ENCODE measurements around the gene VBP1. TPM values are rescaled to one million over a fixed set of nuclear protein-coding genes. Genes with fewer than 3 reads are reported as not detected.
A peak's percentile ranks its signal among the peaks of the same experiment; 100 is the strongest.
"Not testable (repeated sequence)": the region's sequence is repeated elsewhere in the genome, so short reads cannot be mapped to it uniquely, and the experiment has no call there.

VBP1 gene
- total RNA-seq: 15.3 TPM

- ATAC-seq: peak; percentile 97
- DNase-seq (ENCODE audit: low spot score): peak; percentile 89
Measured at GRCh38 chrX:155216179-155216939, at the start of gene VBP1. TSS of gene VBP1 (plus strand) at chrX:155216460. CDS start at chrX:155216483, 23 bp downstream.

GRCh38 chrX:155169881-155170280 is 46.4 kb upstream of the VBP1 start:
- ATAC-seq: no peak
- DNase-seq (ENCODE audit: low spot score): no peak

DNA sequence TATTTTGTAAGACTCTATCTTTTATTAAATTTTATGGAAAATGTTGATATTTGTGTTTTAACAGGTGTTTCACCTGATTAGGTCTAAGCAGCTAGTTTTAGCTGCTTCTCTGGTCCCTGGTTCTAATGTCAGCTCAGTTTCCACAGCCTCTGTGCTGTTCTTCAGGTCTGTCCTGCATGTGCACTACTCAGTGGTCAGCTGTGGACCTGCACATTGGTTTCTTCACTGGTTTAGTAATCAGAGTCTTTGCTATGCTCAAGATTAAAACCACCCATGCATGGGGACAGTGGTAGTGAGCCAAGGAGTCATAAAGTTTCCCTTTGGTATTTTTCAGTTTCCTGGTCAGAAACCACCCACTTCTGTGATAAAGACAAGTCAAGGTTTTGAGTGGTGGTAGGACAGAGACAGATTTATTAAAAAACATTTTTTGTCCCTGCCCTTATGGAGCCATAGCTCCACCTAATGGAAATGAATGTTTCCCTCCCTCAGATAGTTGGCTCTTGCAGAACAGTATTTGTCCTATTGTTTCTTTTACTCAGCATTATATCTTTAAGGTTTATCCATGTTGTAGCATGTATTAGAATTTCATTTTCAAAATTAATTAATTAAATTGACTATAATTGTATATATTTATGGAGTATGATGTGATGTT is 36.8 kb upstream of the VBP1 start:
- DNase-seq (ENCODE audit: low spot score) (no peak), ATAC-seq (no peak)

- no peak for ATAC-seq
- no peak for DNase-seq (ENCODE audit: low spot score)
Measured at GRCh38 chrX:155188786-155189185, 27.5 kb upstream of the VBP1 start.

DNA sequence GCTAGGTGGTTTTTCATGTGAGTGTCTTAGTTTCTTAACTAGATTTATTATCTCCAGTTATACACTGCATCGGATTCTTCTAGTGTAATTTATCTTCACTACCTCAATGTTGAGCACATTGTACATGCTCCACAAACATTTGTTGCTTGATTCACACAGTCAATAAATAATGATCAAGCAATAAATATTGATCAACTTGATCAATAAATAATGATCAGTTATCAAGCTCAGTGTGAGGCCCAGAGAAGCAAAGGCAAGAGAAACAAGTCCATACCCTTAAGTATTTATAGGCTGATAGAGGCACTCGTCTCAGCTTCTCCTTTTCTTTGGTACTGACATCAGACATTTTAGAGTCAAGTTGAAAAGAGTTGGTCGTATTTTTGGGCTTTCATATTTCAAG is 5.1 kb upstream of the VBP1 start:
- ATAC-seq (no peak), DNase-seq (ENCODE audit: low spot score) (no peak)

DNA sequence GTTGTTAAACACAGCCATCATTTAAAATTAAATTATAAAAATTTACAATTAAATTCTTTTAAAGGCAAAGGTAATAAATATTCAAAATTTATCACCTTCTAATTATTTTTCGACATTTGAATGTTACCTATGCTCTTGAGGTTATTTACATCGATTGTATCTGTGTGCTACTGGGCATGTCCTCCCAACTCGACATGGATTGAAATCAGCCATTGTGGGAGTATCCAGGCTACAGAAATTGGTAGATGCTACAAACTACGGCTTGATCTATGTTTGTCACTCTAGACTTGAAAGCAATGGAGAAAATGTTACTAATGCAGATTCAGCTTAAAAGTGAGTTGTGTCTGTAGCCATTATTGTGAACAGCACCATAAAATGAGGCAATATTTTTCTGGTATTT is 2.5 kb upstream of the VBP1 start:
- no peak for ATAC-seq
- no peak for DNase-seq (ENCODE audit: low spot score)

DNA sequence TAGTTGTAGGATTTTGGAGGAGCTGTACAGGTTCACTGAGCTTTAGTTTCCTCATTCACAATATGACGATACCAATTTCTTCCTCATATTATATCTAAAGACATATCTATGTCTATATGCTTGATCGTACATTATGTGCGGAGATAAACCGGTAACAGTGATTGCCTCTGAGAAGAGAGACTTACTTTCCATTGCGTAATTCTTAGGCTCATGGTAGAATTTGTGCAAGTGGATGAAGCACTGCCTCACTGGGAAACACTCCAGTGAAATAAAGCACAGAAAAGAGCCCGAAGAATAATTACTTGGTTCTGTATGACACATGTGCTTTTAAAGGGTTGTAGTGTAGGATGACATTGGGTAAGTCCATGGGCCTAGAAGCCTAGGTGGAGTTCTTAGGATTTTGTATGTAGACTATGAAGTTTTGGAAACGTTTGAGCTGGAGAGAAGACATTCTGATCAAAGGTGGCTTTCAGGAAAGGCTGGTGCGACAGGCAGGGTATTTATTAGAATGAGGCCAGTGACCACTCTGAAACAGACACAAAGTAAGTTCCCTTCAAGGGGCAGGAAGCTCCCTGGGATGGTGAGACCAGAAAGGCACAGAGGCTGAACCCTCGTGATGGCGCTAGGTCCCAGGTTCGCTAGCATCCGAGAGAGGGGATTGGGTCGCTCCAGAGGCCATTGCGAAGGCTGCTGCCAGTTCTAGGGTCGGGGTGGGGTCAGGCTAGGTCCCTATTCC is 649 bp upstream of the VBP1 start:
- DNase-seq (ENCODE audit: low spot score) (no peak), ATAC-seq (peak; percentile 51)

GRCh38 chrX:155216940-155217440 is 730 bp downstream of the VBP1 start:
- DNase-seq (ENCODE audit: low spot score): no peak
- no peak for ATAC-seq

GRCh38 chrX:155218777-155219176 is 2.5 kb downstream of the VBP1 start:
- no peak for ATAC-seq
- no peak for DNase-seq (ENCODE audit: low spot score)

DNA sequence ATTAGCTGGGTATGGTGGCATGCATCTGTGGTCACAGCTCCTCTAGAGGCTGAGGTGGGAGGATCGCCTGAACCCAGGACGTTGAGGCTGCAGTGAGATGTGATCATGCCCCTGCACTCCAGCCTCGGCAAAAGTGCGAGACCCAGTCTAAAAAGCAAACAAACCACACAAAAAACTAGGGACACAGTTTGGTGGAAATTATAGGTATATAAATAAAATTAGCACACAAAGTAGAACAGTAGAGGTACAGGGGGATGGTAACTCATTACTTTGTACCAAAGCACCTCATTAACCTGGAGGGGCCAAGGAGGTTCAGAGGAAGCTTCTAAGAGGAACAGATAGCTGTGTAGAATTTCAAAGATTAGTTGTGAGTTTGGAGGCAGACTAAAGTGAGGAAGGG is 5.1 kb downstream of the VBP1 start:
- ATAC-seq (no peak), DNase-seq (ENCODE audit: low spot score) (no peak)

DNA sequence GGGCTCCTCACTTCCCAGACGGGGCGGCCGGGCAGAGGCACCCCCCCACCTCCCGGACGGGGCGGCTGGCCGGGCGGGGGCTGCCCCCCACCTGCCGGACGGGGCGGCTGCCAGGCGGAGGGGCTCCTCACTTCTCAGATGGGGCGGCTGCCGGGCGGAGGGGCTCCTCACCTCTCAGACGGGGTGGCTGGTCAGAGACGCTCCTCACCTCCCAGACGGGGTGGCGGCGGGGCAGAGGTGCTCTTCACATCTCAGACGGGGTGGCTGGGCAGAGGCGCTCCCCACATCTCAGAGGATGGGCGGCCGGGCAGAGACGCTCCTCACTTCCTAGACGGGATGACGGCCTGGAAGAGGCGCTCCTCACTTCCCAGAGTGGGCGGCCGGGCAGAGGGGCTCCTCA is 7.5 kb downstream of the VBP1 start:
- not testable (repeated sequence) for ATAC-seq; DNase-seq (ENCODE audit: low spot score)

DNA sequence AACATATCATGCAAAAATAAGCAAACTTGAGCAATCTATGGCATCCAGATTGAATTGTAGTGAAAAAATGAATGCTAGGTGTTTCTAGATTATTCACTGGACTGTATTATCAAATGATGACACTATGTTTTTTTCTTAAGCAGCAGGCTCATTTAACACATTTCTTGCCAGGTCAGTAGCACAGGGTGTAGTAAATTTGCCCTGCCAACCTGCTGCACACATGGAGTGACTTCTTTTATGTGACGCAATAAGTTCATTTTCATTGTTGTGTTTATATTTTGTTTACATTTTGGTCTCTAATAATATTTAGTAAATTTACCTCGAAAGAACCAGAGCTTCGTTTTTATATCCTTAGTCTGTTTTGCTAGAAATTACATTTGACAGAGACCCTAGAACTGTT is 9.5 kb downstream of the VBP1 start:
- ATAC-seq (no peak), DNase-seq (ENCODE audit: low spot score) (no peak)

GRCh38 chrX:155231163-155231562 is 14.9 kb downstream of the VBP1 start:
- DNase-seq (ENCODE audit: low spot score) (no peak), ATAC-seq (no peak)

- DNase-seq (ENCODE audit: low spot score): no peak
- ATAC-seq: no peak
Measured at GRCh38 chrX:155235891-155236290, 19.6 kb downstream of the VBP1 start.

GRCh38 chrX:155237719-155238118 is 21.5 kb downstream of the VBP1 start:
- DNase-seq (ENCODE audit: low spot score) (no peak), ATAC-seq (no peak)

- ATAC-seq (peak; percentile 75), DNase-seq (ENCODE audit: low spot score) (peak; percentile 47)
Measured at GRCh38 chrX:155242300-155242699, 26.0 kb downstream of the VBP1 start.

DNA sequence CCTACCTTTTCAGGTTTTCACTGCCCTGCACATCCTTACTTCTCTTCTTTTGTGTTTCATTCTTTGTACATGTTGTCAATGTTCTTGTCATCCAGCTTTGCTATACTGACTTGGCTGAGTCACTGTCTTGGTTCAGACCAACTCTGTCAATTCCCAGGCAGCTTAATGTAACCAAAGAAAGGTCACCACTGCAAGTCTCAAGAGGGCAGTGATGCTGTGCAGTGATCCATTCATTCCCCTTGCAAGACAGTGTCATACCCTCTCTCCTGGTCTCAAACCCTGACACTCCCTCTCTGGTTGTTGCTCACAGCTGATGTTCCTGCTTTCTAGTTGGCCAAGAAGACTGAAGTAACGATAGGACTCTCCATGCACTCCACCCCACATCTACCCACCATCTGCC is 30.5 kb downstream of the VBP1 start:
- DNase-seq (ENCODE audit: low spot score): no peak

GRCh38 chrX:155247497-155247896 is 31.2 kb downstream of the VBP1 start:
- ATAC-seq (no peak), DNase-seq (ENCODE audit: low spot score) (no peak)

More for the DNA sequence above, 30.5 kb downstream of the VBP1 start:
- ATAC-seq: no peak

DNA sequence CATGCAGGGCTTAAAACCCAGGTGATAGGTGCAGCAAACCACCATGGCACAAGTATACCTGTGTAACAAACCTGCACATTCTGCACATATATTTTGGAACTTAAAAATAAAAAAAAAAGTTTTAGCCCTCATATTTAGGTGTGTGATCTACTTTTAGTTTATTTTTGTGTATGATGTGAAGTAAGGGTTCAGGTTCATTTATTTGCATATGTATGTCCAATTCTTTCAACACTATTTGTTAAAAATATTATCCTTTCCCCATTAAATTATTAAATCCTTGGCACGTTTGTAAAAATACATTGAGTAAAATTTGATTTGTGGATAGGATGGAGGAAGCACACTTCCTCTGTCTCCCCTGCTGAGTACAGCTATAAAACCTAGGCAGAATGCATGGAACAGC is 35.1 kb downstream of the VBP1 start:
- DNase-seq (ENCODE audit: low spot score) (no peak), ATAC-seq (no peak)

DNA sequence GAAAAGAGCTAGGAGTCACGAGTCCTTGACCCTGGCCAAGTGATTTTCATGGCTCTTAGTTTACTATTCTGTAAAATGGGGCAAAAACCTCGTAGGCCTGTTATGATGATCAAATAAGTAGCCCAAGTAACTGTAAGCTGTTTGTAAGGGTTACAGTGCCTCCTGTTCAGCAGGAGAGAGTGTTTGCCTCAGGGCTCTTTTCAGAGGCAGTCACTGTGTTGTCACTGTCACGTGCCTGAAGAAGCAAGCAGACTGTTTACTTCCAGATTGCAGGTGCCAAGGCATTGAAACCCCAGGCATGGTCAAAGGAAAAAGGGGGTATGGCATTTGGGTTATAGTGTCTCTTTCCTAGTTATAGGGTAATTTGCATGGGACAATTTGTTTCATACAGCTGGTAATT is 43.5 kb downstream of the VBP1 start:
- ATAC-seq (no peak), DNase-seq (ENCODE audit: low spot score) (no peak)

DNA sequence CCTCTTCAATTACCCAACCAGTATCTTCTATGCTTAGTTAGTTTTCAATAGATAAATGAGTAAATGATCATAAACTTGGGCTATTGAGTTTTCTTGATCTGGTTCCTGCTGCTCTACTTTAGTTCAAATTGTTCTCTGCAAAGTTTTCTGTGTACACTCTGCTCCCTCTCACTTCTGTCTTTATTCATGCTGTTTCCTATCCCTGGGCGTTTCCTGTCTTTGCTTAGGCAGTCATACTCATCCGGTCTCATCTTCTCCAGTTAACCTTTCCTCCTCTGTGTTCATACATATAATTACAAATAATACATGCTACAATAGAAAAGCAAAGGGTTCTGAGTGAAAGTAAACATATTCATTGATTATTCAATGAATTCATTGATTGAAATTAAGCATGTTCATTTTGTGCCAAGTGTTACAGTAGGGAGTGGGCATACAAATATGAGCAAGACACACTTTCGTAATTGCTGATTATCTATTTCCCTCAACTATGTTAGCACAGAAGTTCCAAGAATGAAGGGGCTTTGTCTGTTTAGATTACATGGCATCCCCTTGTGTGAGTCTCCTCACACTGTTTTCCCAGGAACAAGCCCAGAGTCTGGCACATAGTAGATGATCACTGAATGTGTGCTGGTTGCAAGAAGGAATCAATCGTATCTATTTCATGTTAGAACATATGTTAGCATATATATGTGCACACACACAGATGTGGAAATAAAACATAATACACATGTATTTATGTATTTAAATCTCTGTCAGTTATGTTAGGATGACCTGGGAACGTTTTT is 46.9 kb downstream of the VBP1 start:
- DNase-seq (ENCODE audit: low spot score): no peak
- no peak for ATAC-seq

Data from left lobe of liver (tissue), 2 donors.